Peyer's patch (tissue), 4 donors: ENCODE results near the gene MSH6.

ENCODE experiments used
- POLR2A ChIP-seq, 2 donors: fragments of 450-650 bp; IDR thresholded peaks; one replicate each; pipeline ENCODE4 v1.5.1; 2017; ENCODE audit warnings: antibody characterized with exemption in 2 of 2, mild to moderate bottlenecking in 2 of 2, moderate library complexity in 2 of 2
- TF ChIP-seq, protein P1 (sequence below), 6 experiments: fragments of 450-650 bp in 4 of 6; fragments of 200-600 bp in 2 of 6; sonication (generic) in 1 of 6; IDR thresholded peaks; one replicate each; pipeline ENCODE4 v1.5.1; 2017 to 2019; ENCODE audit warnings: antibody characterized with exemption in 6 of 6, mild to moderate bottlenecking in 3 of 6, moderate library complexity in 1 of 6

DNA sequence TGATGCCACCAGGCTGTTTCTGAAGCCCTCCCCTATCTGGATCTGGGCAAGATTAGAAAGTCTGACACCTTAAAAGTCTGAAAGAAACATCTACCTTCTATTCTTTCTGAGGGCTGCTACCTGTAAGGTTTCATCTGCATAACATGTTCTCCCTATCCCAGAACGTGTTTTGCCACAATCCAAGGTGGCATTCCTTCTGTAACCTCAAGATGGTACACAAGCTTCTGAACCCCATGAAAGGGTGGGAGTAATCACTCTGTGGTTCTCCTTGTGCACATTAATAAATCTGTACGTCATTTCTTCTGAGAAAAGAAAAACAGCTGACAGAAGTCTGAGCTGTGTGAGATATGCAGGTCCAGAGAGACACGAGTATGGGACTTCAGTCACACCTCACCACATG lies 41.8 kb upstream of the MSH6 start:
- TF ChIP-seq, protein P1, sequence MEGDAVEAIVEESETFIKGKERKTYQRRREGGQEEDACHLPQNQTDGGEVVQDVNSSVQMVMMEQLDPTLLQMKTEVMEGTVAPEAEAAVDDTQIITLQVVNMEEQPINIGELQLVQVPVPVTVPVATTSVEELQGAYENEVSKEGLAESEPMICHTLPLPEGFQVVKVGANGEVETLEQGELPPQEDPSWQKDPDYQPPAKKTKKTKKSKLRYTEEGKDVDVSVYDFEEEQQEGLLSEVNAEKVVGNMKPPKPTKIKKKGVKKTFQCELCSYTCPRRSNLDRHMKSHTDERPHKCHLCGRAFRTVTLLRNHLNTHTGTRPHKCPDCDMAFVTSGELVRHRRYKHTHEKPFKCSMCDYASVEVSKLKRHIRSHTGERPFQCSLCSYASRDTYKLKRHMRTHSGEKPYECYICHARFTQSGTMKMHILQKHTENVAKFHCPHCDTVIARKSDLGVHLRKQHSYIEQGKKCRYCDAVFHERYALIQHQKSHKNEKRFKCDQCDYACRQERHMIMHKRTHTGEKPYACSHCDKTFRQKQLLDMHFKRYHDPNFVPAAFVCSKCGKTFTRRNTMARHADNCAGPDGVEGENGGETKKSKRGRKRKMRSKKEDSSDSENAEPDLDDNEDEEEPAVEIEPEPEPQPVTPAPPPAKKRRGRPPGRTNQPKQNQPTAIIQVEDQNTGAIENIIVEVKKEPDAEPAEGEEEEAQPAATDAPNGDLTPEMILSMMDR (IDR thresholded peaks at IDR 0.05), result no peak
- TF ChIP-seq POLR2A (IDR thresholded peaks at IDR 0.05), result no peak
